Measurements from ENCODE around the gene KCTD10. TPM values are rescaled to one million over a fixed set of nuclear protein-coding genes. Genes with fewer than 3 reads are reported as not detected.

KCTD10 gene
- total and polyA plus RNA-seq, 2 of the 13 experiments (the other 11 are each of a cell fraction or from before 2014, with no cell fraction given) = 6.9 to 25.4 TPM

GRCh38 chr12:109477185-109477962, at the start of gene KCTD10, which contains the start of gene UBE3B (continued):
- peak; percentile 93 for TF ChIP-seq SNAPC4 (CRISPR knock-in tag; IDR thresholded peaks at IDR 0.05)
- TF ChIP-seq SMAD3 (CRISPR knock-in tag; IDR thresholded peaks at IDR 0.05) = peak; percentile 77; the same call in 1 of the 2 replicates
- no peak for TF ChIP-seq ZFP36 (IDR thresholded peaks at IDR 0.05; ENCODE audit: borderline replicate concordance, low read depth, low read length, partially characterized antibody)

- Histone ChIP-seq H3K4me2 (ENCODE audit: low read depth, low read length) (no peak overlapping the region), H3K27ac (ENCODE audit: extremely low read length, insufficient read depth, low read length) (no peak overlapping the region), H3K4me1 (ENCODE audit: insufficient read depth, low read length) (peaks cover 16% of the 10 kb centered on the region), H2AFZ (ENCODE audit: low read length) (no peak overlapping the region), H3K27me3 (ENCODE audit: control insufficient read depth in 1 of 2, insufficient read depth in 2 of 2, low read length in 2 of 2) (no peaks in the 10 kb centered on the region), H4K20me1 (ENCODE audit: insufficient read depth, low read length) (no peaks in the 10 kb centered on the region), H3K4me3 (replicated peaks in 1 of 3; ENCODE audit: insufficient read depth in 1 of 3, low read depth in 2 of 3, low read length in 3 of 3) (no peak overlapping the region), H3K9me3 (ENCODE audit: low read length) (no peaks in the 10 kb centered on the region), H3K9ac (ENCODE audit: insufficient read depth, low read depth, low read length) (no peak overlapping the region), H3K79me2 (ENCODE audit: insufficient read depth, low read length) (no peaks in the 10 kb centered on the region), H3K36me3 (replicated peaks in 1 of 2; ENCODE audit: control insufficient read depth in 1 of 2, insufficient read depth in 2 of 2, low read length in 2 of 2) (peaks cover 15 to 23% of the 10 kb centered on the region in 2 experiments; a peak in 4 of 5 replicates)
- intact Hi-C loops (cut with micrococcal nuclease; ENCODE audit: unreplicated experiment) (no loop called here), in situ Hi-C loops (cut with HindIII; ENCODE audit: extremely low pct_ligation_motif_present, low pct_unique_long_range_greater_than_20kb) (no loop called here)
- ATAC-seq (no peak), DNase-seq (ENCODE audit: low spot score) (no peak), FAIRE-seq (no peak)
- BruUV-seq (replicated peaks) = no TSS peak
- ChIA-PET POLR2A (no interaction called here), CTCF (ENCODE audit: low intra/inter-chr PET ratio, low total read pairs) (no interaction called here)
- WGBS (ENCODE audit: low lambda C conversion rate) = 93% methylated on average over 2 of the region's 3 CpGs
- no peak for TF ChIP-seq ETV5 (CRISPR knock-in tag; IDR thresholded peaks at IDR 0.05; ENCODE audit: borderline replicate concordance)
- no peak for TF ChIP-seq ZNF407 (CRISPR knock-in tag; IDR thresholded peaks at IDR 0.05; ENCODE audit: not compliant biosample characterization)
- no peak for TF ChIP-seq ATF5 (CRISPR knock-in tag; IDR thresholded peaks at IDR 0.05; ENCODE audit: low read depth)
- no peak for TF ChIP-seq MAX (IDR thresholded peaks at IDR 0.05)
Measured at GRCh38 chr12:109525279-109525585, 48.1 kb upstream of the KCTD10 start.

Data from HepG2 (cell line).